Type B pancreatic cell (in vitro differentiated cells): ENCODE measurements around the gene ZFX. TPM values are rescaled to one million over a fixed set of nuclear protein-coding genes. Genes with fewer than 3 reads are reported as not detected.

Experiments
- DNase-seq: peaks from one replicate; pipeline ENCODE4 v3.0.0; 2021; ENCODE audit warnings: mixed read lengths; ENCODE audit not compliant: unreplicated experiment; ENCODE audit errors: extremely low spot score
- H3K27ac Mint-ChIP-seq: 2 replicates; pipeline ENCODE4 v1.8.0; 2021; ENCODE audit warnings: mild to moderate bottlenecking, mixed read lengths
- H3K27me3 Mint-ChIP-seq: 2 replicates; pipeline ENCODE4 v1.8.0; 2021; ENCODE audit warnings: mixed read lengths
- H3K36me3 Mint-ChIP-seq: 2 replicates; pipeline ENCODE4 v1.8.0; 2021; ENCODE audit warnings: mixed read lengths
- H3K4me1 Mint-ChIP-seq: one replicate; pipeline ENCODE4 v1.8.0; 2021; ENCODE audit warnings: mixed read lengths; ENCODE audit not compliant: unreplicated experiment
- H3K4me3 Mint-ChIP-seq: 2 replicates; pipeline ENCODE4 v1.8.0; 2021; ENCODE audit warnings: mild to moderate bottlenecking, mixed read lengths
- H3K9me3 Mint-ChIP-seq: 2 replicates; pipeline ENCODE4 v1.8.0; 2021; ENCODE audit warnings: mixed read lengths
- total RNA-seq: library from RNA; stranded (reverse); gene quantifications from 2 replicates; pipeline ENCODE4 v1.2.1, GENCODE V29; 2021; ENCODE audit warnings: low replicate concordance
- TF ChIP-seq, protein P1 (sequence below): fragments of 200-600 bp; sonication (generic); conservative IDR thresholded peaks from 2 replicates; pipeline ENCODE4 v1.5.0; 2021; ENCODE audit warnings: antibody characterized with exemption, mild to moderate bottlenecking

ZFX gene
- total RNA-seq, 1 donor from 2014 or later, result 79.7 TPM

- H3K36me3 Mint-ChIP-seq, result peaks cover 45% of the 10 kb centered on the region
- peaks cover 7% of the 10 kb centered on the region for H3K4me1 Mint-ChIP-seq
- H3K27ac Mint-ChIP-seq, result peak overlapping the region; percentile 80
- H3K27me3 Mint-ChIP-seq, result no peaks in the 10 kb centered on the region
- peak overlapping the region; percentile 69 for H3K4me3 Mint-ChIP-seq
- TF ChIP-seq, protein P1, sequence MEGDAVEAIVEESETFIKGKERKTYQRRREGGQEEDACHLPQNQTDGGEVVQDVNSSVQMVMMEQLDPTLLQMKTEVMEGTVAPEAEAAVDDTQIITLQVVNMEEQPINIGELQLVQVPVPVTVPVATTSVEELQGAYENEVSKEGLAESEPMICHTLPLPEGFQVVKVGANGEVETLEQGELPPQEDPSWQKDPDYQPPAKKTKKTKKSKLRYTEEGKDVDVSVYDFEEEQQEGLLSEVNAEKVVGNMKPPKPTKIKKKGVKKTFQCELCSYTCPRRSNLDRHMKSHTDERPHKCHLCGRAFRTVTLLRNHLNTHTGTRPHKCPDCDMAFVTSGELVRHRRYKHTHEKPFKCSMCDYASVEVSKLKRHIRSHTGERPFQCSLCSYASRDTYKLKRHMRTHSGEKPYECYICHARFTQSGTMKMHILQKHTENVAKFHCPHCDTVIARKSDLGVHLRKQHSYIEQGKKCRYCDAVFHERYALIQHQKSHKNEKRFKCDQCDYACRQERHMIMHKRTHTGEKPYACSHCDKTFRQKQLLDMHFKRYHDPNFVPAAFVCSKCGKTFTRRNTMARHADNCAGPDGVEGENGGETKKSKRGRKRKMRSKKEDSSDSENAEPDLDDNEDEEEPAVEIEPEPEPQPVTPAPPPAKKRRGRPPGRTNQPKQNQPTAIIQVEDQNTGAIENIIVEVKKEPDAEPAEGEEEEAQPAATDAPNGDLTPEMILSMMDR, result no peak
- H3K9me3 Mint-ChIP-seq, result no peaks in the 10 kb centered on the region
- DNase-seq, result no peak
Observed at GRCh38 chrX:24190500-24191156, 41.1 kb downstream of the ZFX start.

GRCh38 chrX:24196509-24196908, 47.0 kb downstream of the ZFX start:
- H3K27me3 Mint-ChIP-seq, result no peaks in the 10 kb centered on the region
- no peaks in the 10 kb centered on the region for H3K9me3 Mint-ChIP-seq

DNA sequence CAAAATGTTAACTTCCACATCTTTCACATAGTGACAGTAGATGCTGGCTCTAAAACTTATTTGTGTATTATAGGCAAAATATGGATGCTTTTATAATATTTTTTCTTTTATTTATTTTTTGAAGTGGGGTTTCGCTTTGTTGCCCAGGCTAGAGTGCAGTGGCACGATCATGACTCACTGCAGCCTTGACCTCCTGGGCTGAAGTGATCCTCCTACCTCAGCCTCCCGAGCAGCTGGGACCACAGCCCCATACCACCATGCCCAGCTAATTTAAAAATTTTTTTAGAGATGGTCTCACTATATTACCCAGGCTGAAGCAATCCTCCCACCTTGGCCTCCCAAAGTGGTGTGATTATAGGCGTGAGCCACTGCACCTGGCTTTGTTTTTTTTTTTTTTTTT, 48.6 kb downstream of the ZFX start:
- H3K4me3 Mint-ChIP-seq, result no peak overlapping the region
- H3K27ac Mint-ChIP-seq, result no peak overlapping the region
- TF ChIP-seq, protein P1, result no peak
- no peaks in the 10 kb centered on the region for H3K9me3 Mint-ChIP-seq
- H3K27me3 Mint-ChIP-seq, result no peaks in the 10 kb centered on the region
- no peak for DNase-seq
- H3K36me3 Mint-ChIP-seq, result peaks cover 41% of the 10 kb centered on the region
- peaks cover 26% of the 10 kb centered on the region for H3K4me1 Mint-ChIP-seq

More at GRCh38 chrX:24196509-24196908, 47.0 kb downstream of the ZFX start:
- Mint-ChIP-seq H3K27ac (no peak overlapping the region), H3K4me1 (peaks cover 20% of the 10 kb centered on the region), H3K4me3 (no peak overlapping the region), H3K36me3 (peaks cover 44% of the 10 kb centered on the region)
- TF ChIP-seq, protein P1, result no peak
- DNase-seq, result no peak

- TF ChIP-seq, protein P1, result no peak
- H3K27ac Mint-ChIP-seq, result peak overlapping the region; percentile 47
- no peaks in the 10 kb centered on the region for H3K27me3 Mint-ChIP-seq
- H3K36me3 Mint-ChIP-seq, result peaks cover 48% of the 10 kb centered on the region
- peaks cover 32% of the 10 kb centered on the region for H3K4me1 Mint-ChIP-seq
- peak overlapping the region; percentile 31 for H3K4me3 Mint-ChIP-seq
- DNase-seq, result no peak
- no peaks in the 10 kb centered on the region for H3K9me3 Mint-ChIP-seq
Observed at GRCh38 chrX:24200133-24200532, 50.6 kb downstream of the ZFX start.

DNA sequence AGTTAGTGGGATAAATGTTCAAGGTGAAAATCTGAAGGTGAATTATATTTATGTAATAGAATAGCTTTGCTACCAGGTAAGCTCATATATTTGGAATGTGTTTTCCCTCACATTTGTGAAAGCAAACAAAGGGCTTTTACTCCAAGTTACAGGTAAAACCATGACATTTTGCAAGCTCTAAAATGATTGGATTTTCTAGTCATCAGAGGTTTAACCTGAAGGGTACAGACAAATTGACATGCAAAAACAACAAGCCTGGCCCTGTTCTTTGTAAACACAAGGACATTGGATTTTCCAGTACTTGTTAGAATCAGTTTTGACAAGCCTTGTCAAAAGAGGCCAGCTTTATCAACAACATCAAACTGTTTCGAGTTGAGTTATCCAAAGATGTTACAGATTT, 51.7 kb downstream of the ZFX start:
- Mint-ChIP-seq H3K36me3 (peaks cover 43% of the 10 kb centered on the region), H3K4me3 (no peak overlapping the region), H3K27ac (no peak overlapping the region), H3K4me1 (peaks cover 32% of the 10 kb centered on the region), H3K9me3 (no peaks in the 10 kb centered on the region), H3K27me3 (no peaks in the 10 kb centered on the region)
- no peak for DNase-seq
- TF ChIP-seq, protein P1, result no peak
